ENCODE data around the gene TTC21B.

TTC21B gene

DNA sequence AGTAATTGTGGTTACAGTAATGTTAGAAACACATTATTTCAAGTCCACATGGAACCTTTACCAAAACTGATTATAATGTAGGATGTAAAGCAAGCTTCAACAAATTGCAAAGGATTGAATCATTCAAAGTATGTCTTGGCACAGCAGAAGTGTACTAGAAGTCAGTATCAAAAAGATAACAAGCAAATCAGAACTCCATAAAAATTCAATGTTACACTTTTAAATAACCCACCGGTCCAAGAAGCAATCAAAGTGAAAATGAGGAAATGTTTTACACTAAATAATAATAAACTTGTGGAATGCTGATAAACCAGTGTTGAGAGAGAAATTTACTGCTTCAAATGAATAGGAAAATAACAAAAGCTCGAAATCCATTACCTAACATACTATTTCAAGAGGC lies 47.7 kb downstream of the TTC21B start:
- Histone ChIP-seq H4K20me1 (ENCODE audit: insufficient read depth, low read length) (no peaks in the 10 kb centered on the region), H3K27ac (ENCODE audit: low read length) (no peak overlapping the region), H2AFZ (ENCODE audit: low read depth, low read length) (no peak overlapping the region), H3K4me2 (ENCODE audit: insufficient read depth, low read length) (no peak overlapping the region), H3K4me3 (ENCODE audit: low read depth in 1 of 2, low read length in 2 of 2) (no peak overlapping the region), H3K79me2 (ENCODE audit: insufficient read depth, low read length) (no peaks in the 10 kb centered on the region), H3K9ac (ENCODE audit: low read depth, low read length) (no peak overlapping the region), H3K4me1 (ENCODE audit: insufficient read depth, low read length) (peaks cover 10% of the 10 kb centered on the region), H3K27me3 (ENCODE audit: insufficient read depth, low read length, poor library complexity) (no peaks in the 10 kb centered on the region), H3K9me3 (ENCODE audit: insufficient read depth, low read length, severe bottlenecking) (no peaks in the 10 kb centered on the region), H3K36me3 (ENCODE audit: insufficient read depth, low read length) (peaks cover 58% of the 10 kb centered on the region)
- TF ChIP-seq EZH2 (IDR thresholded peaks at IDR 0.05; ENCODE audit: borderline replicate concordance, low read depth, low read length, severe bottlenecking): no peak
- TF ChIP-seq CTCF (IDR thresholded peaks at IDR 0.05; ENCODE audit: borderline replicate concordance, extremely low read depth, low read length, poor library complexity, severe bottlenecking): no peak
- DNase-seq: no peak
- ATAC-seq (ENCODE audit: insufficient read depth, low read depth): no peak

DNA sequence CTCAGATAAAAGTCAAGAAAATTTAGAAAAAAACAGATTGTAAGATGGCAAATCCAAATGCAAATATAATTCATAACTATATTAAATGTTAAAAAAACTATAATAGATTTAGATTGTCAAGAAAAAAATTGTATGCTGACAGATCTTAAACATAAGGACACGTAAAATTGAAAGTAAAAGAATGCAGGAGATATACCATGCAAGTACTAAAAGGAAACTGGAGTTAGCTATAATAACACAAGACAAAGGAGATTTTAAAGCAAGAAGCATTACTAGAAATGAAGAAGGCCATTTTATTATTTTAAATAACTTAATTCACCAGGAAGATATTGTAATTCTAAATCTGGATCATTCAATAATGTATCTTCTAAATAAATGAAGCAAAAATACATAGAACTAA lies 48.3 kb downstream of the TTC21B start:
- H3K4me2 ChIP-seq (ENCODE audit: insufficient read depth, low read length): no peak overlapping the region
- no peaks in the 10 kb centered on the region for H3K27me3 ChIP-seq (ENCODE audit: insufficient read depth, low read length, poor library complexity)
- no peak overlapping the region for H2AFZ ChIP-seq (ENCODE audit: low read depth, low read length)
- no peaks in the 10 kb centered on the region for H3K9me3 ChIP-seq (ENCODE audit: insufficient read depth, low read length, severe bottlenecking)
- H3K36me3 ChIP-seq (ENCODE audit: insufficient read depth, low read length): peaks cover 58% of the 10 kb centered on the region
- no peak for ATAC-seq (ENCODE audit: insufficient read depth, low read depth)
- H3K27ac ChIP-seq (ENCODE audit: low read length): no peak overlapping the region
- no peak overlapping the region for H3K9ac ChIP-seq (ENCODE audit: low read depth, low read length)
- no peaks in the 10 kb centered on the region for H3K79me2 ChIP-seq (ENCODE audit: insufficient read depth, low read length)
- TF ChIP-seq EZH2 (IDR thresholded peaks at IDR 0.05; ENCODE audit: borderline replicate concordance, low read depth, low read length, severe bottlenecking) (no peak), CTCF (IDR thresholded peaks at IDR 0.05; ENCODE audit: borderline replicate concordance, extremely low read depth, low read length, poor library complexity, severe bottlenecking) (no peak)
- no peak for DNase-seq
- no peaks in the 10 kb centered on the region for H4K20me1 ChIP-seq (ENCODE audit: insufficient read depth, low read length)
- H3K4me3 ChIP-seq (ENCODE audit: low read depth in 1 of 2, low read length in 2 of 2): no peak overlapping the region
- H3K4me1 ChIP-seq (ENCODE audit: insufficient read depth, low read length): peaks cover 10% of the 10 kb centered on the region

- H4K20me1 ChIP-seq (ENCODE audit: insufficient read depth, low read length): no peaks in the 10 kb centered on the region
- H3K27me3 ChIP-seq (ENCODE audit: insufficient read depth, low read length, poor library complexity): no peaks in the 10 kb centered on the region
- no peak overlapping the region for H2AFZ ChIP-seq (ENCODE audit: low read depth, low read length)
- H3K4me2 ChIP-seq (ENCODE audit: insufficient read depth, low read length): no peak overlapping the region
- no peak for ATAC-seq (ENCODE audit: insufficient read depth, low read depth)
- no peak overlapping the region for H3K9ac ChIP-seq (ENCODE audit: low read depth, low read length)
- H3K9me3 ChIP-seq (ENCODE audit: insufficient read depth, low read length, severe bottlenecking): no peaks in the 10 kb centered on the region
- H3K4me1 ChIP-seq (ENCODE audit: insufficient read depth, low read length): peaks cover 10% of the 10 kb centered on the region
- H3K4me3 ChIP-seq (ENCODE audit: low read depth in 1 of 2, low read length in 2 of 2): no peak overlapping the region
- H3K36me3 ChIP-seq (ENCODE audit: insufficient read depth, low read length): peaks cover 62% of the 10 kb centered on the region
- H3K27ac ChIP-seq (ENCODE audit: low read length): no peak overlapping the region
- TF ChIP-seq CTCF (IDR thresholded peaks at IDR 0.05; ENCODE audit: borderline replicate concordance, extremely low read depth, low read length, poor library complexity, severe bottlenecking) (no peak), EZH2 (IDR thresholded peaks at IDR 0.05; ENCODE audit: borderline replicate concordance, low read depth, low read length, severe bottlenecking) (no peak)
- H3K79me2 ChIP-seq (ENCODE audit: insufficient read depth, low read length): no peaks in the 10 kb centered on the region
- no peak for DNase-seq
Observed at GRCh38 chr2:165904432-165904831, 49.1 kb downstream of the TTC21B start.

DNA sequence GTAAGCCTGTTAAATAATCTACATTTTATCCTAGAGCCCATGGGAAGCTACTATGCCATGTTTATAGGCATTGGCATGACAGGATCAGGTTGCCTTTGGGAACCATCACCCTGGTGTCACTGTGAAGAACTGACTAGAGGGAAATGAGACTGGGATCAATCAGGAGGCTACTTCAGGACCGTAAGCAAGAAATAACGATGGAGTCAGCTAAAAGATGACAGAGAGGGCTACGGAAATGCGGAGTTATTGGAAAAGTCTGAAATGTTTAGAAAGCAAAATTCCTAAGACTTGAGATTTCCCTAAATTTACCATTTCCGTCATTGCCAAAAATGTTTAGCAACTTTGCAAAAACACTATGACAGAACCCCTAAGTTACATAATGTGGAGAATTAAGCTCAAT lies 50.2 kb downstream of the TTC21B start:
- Histone ChIP-seq H3K4me3 (ENCODE audit: low read depth in 1 of 2, low read length in 2 of 2) (no peak overlapping the region), H3K4me2 (ENCODE audit: insufficient read depth, low read length) (peak overlapping the region; percentile 37), H4K20me1 (ENCODE audit: insufficient read depth, low read length) (no peaks in the 10 kb centered on the region)

More for the DNA sequence above, 50.2 kb downstream of the TTC21B start:
- DNase-seq (no peak), ATAC-seq (ENCODE audit: insufficient read depth, low read depth) (0 out of 3 replicates have a peak, but pooled peaks have one; percentile 17)
- no peaks in the 10 kb centered on the region for H3K27me3 ChIP-seq (ENCODE audit: insufficient read depth, low read length, poor library complexity)
- no peak overlapping the region for H2AFZ ChIP-seq (ENCODE audit: low read depth, low read length)
- H3K27ac ChIP-seq (ENCODE audit: low read length): no peak overlapping the region
- H3K9ac ChIP-seq (ENCODE audit: low read depth, low read length): no peak overlapping the region
- no peaks in the 10 kb centered on the region for H3K79me2 ChIP-seq (ENCODE audit: insufficient read depth, low read length)
- H3K4me1 ChIP-seq (ENCODE audit: insufficient read depth, low read length): peaks cover 10% of the 10 kb centered on the region
- H3K9me3 ChIP-seq (ENCODE audit: insufficient read depth, low read length, severe bottlenecking): no peaks in the 10 kb centered on the region
- H3K36me3 ChIP-seq (ENCODE audit: insufficient read depth, low read length): peaks cover 62% of the 10 kb centered on the region
- TF ChIP-seq EZH2 (IDR thresholded peaks at IDR 0.05; ENCODE audit: borderline replicate concordance, low read depth, low read length, severe bottlenecking) (no peak), CTCF (IDR thresholded peaks at IDR 0.05; ENCODE audit: borderline replicate concordance, extremely low read depth, low read length, poor library complexity, severe bottlenecking) (no peak)
